ENCODE results near the gene GMPR2. TPM values are rescaled to one million over a fixed set of nuclear protein-coding genes. Genes with fewer than 3 reads are reported as not detected.

GMPR2 gene
- total and polyA plus RNA-seq, 11 donors: 23.9 to 55.9 (median 31.5) TPM

DNA sequence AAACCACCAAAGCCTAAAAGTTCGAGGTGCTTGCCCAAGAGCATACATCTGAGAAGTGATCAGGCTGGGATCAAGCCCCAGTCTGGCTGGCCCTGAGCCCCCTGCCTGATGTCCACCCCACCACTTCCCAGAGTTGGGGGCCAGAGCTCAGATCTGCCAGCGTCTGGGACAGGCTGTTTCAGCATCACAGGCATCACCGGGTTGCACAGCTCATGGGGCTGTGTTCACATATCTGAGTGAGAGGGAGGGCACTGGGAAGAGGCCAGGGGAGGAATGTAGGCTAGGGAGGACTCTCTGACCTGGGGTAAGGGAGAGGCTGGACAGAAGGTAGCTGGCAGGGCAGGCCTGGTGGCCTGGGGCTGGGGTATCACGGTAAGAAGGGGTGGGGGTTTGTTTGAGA lies 24.2 kb downstream of the GMPR2 start:
- WGBS, 4 donors: 73 to 78% (median 76%) methylated on average over 4 of the region's 4 CpGs
- intact Hi-C loops (cut with DNase I): no loop called here
- ATAC-seq (no peak), DNase-seq (no peak)
- Histone ChIP-seq H3K4me1 (peaks cover 0 to 4% (median 0%) of the 10 kb centered on the region in 12 donors), H3K27ac (no peak overlapping the region), H3K27me3 (no peaks in the 10 kb centered on the region), H3K4me3 (no peak overlapping the region), H3K36me3 (peaks cover 0 to 9% (median 0%) of the 10 kb centered on the region in 9 donors), H3K9me3 (no peaks in the 10 kb centered on the region)
- TF ChIP-seq POLR2A (IDR thresholded peaks at IDR 0.05): no peak
- TF ChIP-seq, protein P1, sequence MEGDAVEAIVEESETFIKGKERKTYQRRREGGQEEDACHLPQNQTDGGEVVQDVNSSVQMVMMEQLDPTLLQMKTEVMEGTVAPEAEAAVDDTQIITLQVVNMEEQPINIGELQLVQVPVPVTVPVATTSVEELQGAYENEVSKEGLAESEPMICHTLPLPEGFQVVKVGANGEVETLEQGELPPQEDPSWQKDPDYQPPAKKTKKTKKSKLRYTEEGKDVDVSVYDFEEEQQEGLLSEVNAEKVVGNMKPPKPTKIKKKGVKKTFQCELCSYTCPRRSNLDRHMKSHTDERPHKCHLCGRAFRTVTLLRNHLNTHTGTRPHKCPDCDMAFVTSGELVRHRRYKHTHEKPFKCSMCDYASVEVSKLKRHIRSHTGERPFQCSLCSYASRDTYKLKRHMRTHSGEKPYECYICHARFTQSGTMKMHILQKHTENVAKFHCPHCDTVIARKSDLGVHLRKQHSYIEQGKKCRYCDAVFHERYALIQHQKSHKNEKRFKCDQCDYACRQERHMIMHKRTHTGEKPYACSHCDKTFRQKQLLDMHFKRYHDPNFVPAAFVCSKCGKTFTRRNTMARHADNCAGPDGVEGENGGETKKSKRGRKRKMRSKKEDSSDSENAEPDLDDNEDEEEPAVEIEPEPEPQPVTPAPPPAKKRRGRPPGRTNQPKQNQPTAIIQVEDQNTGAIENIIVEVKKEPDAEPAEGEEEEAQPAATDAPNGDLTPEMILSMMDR (IDR thresholded peaks at IDR 0.05): no peak

DNA sequence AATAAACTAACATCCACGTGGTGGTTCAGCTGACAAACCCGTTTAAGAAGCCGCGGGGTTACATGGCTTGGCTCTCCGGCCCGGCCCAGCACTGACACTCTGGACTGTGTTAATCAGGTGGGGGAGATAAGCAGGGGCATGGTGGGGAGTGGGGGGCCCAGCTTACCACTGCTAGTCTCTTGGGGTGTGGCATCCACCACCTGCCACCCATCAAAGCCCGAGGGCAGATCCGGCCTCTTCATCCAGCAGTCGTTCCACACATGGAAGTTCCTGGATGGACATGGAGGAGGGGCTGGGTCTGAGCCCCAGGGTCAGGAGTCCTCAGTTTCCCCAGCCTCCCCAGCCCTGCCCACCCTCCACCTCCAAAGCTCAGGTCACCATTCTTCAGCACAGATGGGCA lies 25.4 kb downstream of the GMPR2 start:
- H3K4me3 ChIP-seq: no peak overlapping the region
- peaks cover 0 to 4% (median 0%) of the 10 kb centered on the region in 9 donors for H3K36me3 ChIP-seq
- intact Hi-C loops (cut with DNase I): no loop called here
- no peak for ATAC-seq
- no peaks in the 10 kb centered on the region for H3K9me3 ChIP-seq
- TF ChIP-seq, protein P1 (IDR thresholded peaks at IDR 0.05): no peak
- no peak for TF ChIP-seq POLR2A (IDR thresholded peaks at IDR 0.05)
- WGBS, 4 donors: 77 to 83% (median 79%) methylated on average over 9 of the region's 9 CpGs
- no peaks in the 10 kb centered on the region for H3K4me1 ChIP-seq
- H3K27ac ChIP-seq: no peak overlapping the region
- no peak for DNase-seq
- H3K27me3 ChIP-seq: no peaks in the 10 kb centered on the region

DNA sequence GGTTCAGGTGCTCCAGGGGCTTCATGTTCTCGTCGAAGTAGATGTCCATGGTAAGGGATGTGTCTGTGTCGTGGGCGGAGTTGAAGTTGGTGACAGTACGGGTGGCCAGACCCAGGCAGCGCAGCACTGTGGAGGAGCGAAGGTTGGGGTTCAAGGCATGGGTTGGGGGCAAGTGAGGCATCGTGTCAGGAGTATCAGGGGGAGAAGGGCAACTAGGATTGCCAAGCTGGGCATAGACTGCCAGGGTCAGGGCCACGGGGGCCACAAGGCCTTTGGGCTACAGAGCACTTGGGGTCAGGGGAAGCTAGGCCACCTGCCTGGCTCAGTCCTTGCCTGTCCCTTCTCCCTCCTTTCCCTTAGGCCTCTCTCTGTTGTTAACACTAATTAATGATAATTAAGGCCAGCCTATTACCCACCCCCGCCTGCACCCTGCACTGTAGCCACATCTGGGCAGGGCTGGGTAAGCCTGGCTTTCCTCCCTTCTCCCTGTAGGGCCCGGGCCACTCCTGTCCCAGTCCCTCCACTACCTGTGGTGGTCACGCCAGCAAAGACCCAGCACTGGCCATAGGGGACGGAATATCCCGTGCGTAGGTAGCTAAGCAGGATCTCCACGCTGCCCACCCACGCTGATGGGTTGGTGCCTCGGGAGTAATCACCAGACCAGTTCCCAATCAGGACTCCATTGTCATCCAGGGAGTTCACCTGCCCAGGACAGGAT lies 26.0 kb downstream of the GMPR2 start:
- Histone ChIP-seq H3K4me3 (no peak overlapping the region), H3K36me3 (peaks cover 0 to 1% (median 0%) of the 10 kb centered on the region in 9 donors), H3K4me1 (no peaks in the 10 kb centered on the region), H3K27ac (no peak overlapping the region), H3K27me3 (no peaks in the 10 kb centered on the region), H3K9me3 (no peaks in the 10 kb centered on the region)
- no peak for TF ChIP-seq POLR2A (IDR thresholded peaks at IDR 0.05)
- TF ChIP-seq, protein P1 (IDR thresholded peaks at IDR 0.05): no peak
- 90 to 93% (median 92%) methylated on average over 18 of the region's 18 CpGs for WGBS, 4 donors
- ATAC-seq (no peak), DNase-seq (no peak)
- intact Hi-C loops (cut with DNase I): no loop called here

DNA sequence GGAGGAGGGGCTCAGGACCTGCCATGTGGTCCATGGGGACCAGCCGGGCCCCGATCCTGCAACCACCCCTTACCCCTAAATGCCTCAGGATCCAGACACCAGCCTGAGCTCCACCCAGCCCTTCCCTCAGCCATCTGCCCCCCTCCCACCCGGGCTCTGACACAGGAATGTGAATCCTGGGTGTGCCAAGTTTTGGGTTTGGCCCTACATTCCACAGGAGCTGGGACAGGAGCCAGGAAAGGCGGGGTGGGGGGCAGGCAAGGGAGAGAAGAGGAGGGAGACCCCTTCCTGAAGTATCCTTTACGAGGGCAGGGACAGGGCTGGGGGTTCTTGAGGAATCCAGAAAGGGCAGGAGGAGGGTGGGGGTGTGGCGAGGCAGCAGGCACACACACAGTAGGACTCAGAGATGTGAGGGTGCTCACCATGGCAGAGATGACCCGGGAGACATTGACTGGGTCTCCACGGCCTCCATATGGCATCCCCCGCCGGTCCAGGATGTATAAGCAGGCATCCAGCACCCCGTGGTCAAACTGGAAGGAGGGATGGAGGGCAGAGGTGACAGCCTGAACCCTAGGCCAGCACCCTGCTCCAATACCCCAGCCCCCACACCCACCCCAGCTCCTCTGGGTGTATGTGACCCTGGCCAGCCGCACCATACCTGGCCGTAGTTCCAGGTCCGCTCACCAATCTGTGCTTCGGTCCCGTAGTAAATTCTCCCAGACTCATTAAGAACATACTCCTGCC lies 26.7 kb downstream of the GMPR2 start:
- Histone ChIP-seq H3K4me1 (no peaks in the 10 kb centered on the region), H3K27ac (no peak overlapping the region), H3K9me3 (no peaks in the 10 kb centered on the region), H3K4me3 (no peak overlapping the region), H3K36me3 (no peaks in the 10 kb centered on the region), H3K27me3 (no peaks in the 10 kb centered on the region)
- TF ChIP-seq, protein P1 (IDR thresholded peaks at IDR 0.05): no peak
- no peak for TF ChIP-seq POLR2A (IDR thresholded peaks at IDR 0.05)
- ATAC-seq (peak in 1 of 4 donors; percentile 11), DNase-seq (peak in 1 of 5 donors; percentile 25)
- intact Hi-C loops (cut with DNase I): no loop called here
- WGBS, 4 donors: 74 to 81% (median 78%) methylated on average over 14 to 16 of the region's 16 CpGs
